IMR-90 (cell line): ENCODE data around the gene HPS4.

Experiments used
- BHLHE40 ChIP-seq: fragments of 150-350 bp; IDR thresholded peaks from 2 replicates; pipeline ENCODE4 v1.6.1; 2016; ENCODE audit warnings: mild to moderate bottlenecking, low read depth, low read length
- CEBPB ChIP-seq: IDR thresholded peaks from 2 replicates; pipeline ENCODE4 v1.6.1; 2012; ENCODE audit warnings: low read depth, low read length, improper control_type of control experiment
- CHD1 ChIP-seq: IDR thresholded peaks from 2 replicates; pipeline ENCODE4 v1.6.1; 2012; ENCODE audit warnings: low read depth, low read length, improper control_type of control experiment
- CTCF ChIP-seq: conservative IDR thresholded peaks from 2 replicates; pipeline ENCODE4 v1.5.1; 2012; ENCODE audit warnings: mild to moderate bottlenecking, low read depth, low read length, improper control_type of control experiment
- ELK1 ChIP-seq: fragments of 150-350 bp; IDR thresholded peaks from 2 replicates; pipeline ENCODE4 v1.6.1; 2016; ENCODE audit warnings: low read depth, mild to moderate bottlenecking, low read length, moderate library complexity, borderline replicate concordance
- MXI1 ChIP-seq: IDR thresholded peaks from 2 replicates; pipeline ENCODE4 v1.6.1; 2012; ENCODE audit warnings: low read depth, mild to moderate bottlenecking, low read length, moderate library complexity, borderline replicate concordance
- NFE2L2 ChIP-seq: fragments of 150-350 bp; IDR thresholded peaks from 2 replicates; pipeline ENCODE4 v1.6.1; 2016; ENCODE audit warnings: low read depth, mild to moderate bottlenecking, low read length
- POLR2A ChIP-seq: IDR thresholded peaks from 2 replicates; pipeline ENCODE4 v1.6.1; 2012; ENCODE audit warnings: mild to moderate bottlenecking, low read depth, low read length
- RAD21 ChIP-seq: IDR thresholded peaks from 2 replicates; pipeline ENCODE4 v1.6.1; 2012; ENCODE audit warnings: low read length, improper control_type of control experiment
- RCOR1 ChIP-seq: IDR thresholded peaks from 2 replicates; pipeline ENCODE4 v1.6.1; 2012; ENCODE audit warnings: mild to moderate bottlenecking, low read length, improper control_type of control experiment; ENCODE audit not compliant: insufficient replicate concordance
- SMC3 ChIP-seq: fragments of 150-350 bp; IDR thresholded peaks from 2 replicates; pipeline ENCODE4 v1.6.1; 2016; ENCODE audit warnings: low read depth, mild to moderate bottlenecking, antibody characterized with exemption, low read length, moderate library complexity

GRCh38 chr22:26416670-26417276 lies 66.8 kb downstream of the HPS4 start:
- TF ChIP-seq POLR2A = no peak
- TF ChIP-seq CTCF = no peak
- TF ChIP-seq ELK1 = no peak
- no peak for TF ChIP-seq RAD21
- TF ChIP-seq RCOR1 = no peak
- 0 out of 2 replicates have a peak, but pooled peaks have one; percentile 11 for TF ChIP-seq CEBPB
- no peak for TF ChIP-seq SMC3
- no peak for TF ChIP-seq MXI1
- TF ChIP-seq BHLHE40 = no peak
- no peak for TF ChIP-seq CHD1
- no peak for TF ChIP-seq NFE2L2
